Mesodermal cell (in vitro differentiated cells): Measurements from ENCODE around the gene LLCFC1.

Experiments
- H3K27ac ChIP-seq: 2 replicates; pipeline ENCODE4 v1.7.0; 2013; ENCODE audit warnings: mild to moderate bottlenecking, low read depth, low read length, moderate library complexity; ENCODE audit not compliant: severe bottlenecking
- H3K36me3 ChIP-seq: 2 replicates; pipeline ENCODE4 v1.7.1; 2013; ENCODE audit warnings: mild to moderate bottlenecking, low read length, moderate library complexity; ENCODE audit not compliant: control insufficient read depth, insufficient read depth
- H3K4me1 ChIP-seq: one replicate; pipeline ENCODE4 v1.7.1; 2013; ENCODE audit warnings: mild to moderate bottlenecking, low read length; ENCODE audit not compliant: insufficient read depth, control insufficient read depth, poor library complexity, severe bottlenecking
- H3K4me3 ChIP-seq: 2 replicates; pipeline ENCODE4 v1.7.0; 2013; ENCODE audit warnings: low read length, control low read depth, mild to moderate bottlenecking; ENCODE audit not compliant: insufficient read depth, poor library complexity, severe bottlenecking; ENCODE audit errors: extremely low read depth
- H3K9me3 ChIP-seq: 2 replicates; pipeline ENCODE4 v1.7.1; 2013; ENCODE audit warnings: mild to moderate bottlenecking, low read length, moderate library complexity; ENCODE audit not compliant: control insufficient read depth
- WGBS, 2 experiments: methylation state at CpG; one replicate each; pipeline ENCODE4 v1.1.5; 2013; ENCODE audit warnings: missing lambda C conversion rate in 2 of 2; ENCODE audit not compliant: insufficient coverage in 2 of 2; 5-methylcytosine and 5-hydroxymethylcytosine counted together

LLCFC1 gene

GRCh38 chr7:142942746-142943145, 3.5 kb downstream of the LLCFC1 start:
- WGBS, 2 experiments: 95 to 100% methylated on average over 5 to 6 of the region's 6 CpGs
- Histone ChIP-seq H3K9me3 (no peaks in the 10 kb centered on the region), H3K4me3 (no peak overlapping the region), H3K27ac (no peak overlapping the region), H3K4me1 (no peaks in the 10 kb centered on the region), H3K36me3 (no peaks in the 10 kb centered on the region)

DNA sequence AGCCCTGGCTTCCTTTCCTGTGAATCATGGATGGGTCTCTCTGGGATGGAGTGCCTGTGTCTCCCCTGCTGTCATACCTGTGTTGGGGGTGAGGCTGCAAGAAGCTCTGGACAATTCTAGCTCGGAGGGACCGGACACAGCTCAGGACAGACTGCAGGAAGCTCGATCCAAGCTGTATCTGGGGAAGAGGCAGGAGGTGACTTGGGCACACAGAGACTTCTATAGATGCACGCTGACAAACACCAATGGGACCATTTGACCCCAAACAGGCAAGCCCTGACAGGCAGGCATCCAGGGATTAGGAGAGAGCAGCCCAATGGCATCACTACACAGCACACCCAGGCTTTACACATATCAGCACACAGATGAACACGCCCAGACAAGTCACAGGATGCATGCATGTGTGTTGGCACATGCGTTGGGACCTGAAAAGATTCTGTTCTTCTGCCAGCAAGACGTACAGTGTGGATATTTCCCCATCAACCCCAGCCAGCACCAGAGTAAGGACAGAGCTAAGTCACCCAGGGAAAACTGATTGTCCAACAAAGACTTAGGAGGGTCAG, 4.5 kb downstream of the LLCFC1 start:
- 83 to 91% methylated on average over 4 to 7 of the region's 7 CpGs for WGBS, 2 experiments
- no peak overlapping the region for H3K4me3 ChIP-seq

DNA sequence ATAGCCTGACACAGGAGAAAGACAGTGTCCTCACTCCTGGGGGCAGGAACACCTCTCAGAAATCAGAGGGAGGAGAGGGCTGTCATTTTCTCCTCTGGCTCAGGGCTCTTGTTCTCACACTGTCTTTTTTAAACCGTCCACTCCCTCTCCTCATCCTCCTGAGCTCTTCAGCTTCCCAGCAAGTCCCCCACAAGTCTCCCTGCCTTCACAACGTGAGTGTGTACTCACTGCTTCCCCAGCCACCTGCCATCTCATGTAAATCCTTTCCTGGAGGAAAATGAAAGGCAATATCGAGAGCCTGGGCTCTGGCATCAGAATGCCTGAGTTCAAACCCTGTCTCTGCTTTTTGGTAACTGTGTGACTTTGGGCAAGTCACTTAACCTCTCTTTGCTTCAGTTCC, 5.7 kb downstream of the LLCFC1 start:
- 71 to 85% methylated on average over 2 to 3 of the region's 3 CpGs for WGBS, 2 experiments
- Histone ChIP-seq H3K9me3 (no peaks in the 10 kb centered on the region), H3K4me3 (no peak overlapping the region), H3K27ac (no peak overlapping the region), H3K36me3 (no peaks in the 10 kb centered on the region), H3K4me1 (no peaks in the 10 kb centered on the region)

More for the DNA sequence above, 4.5 kb downstream of the LLCFC1 start:
- no peaks in the 10 kb centered on the region for H3K36me3 ChIP-seq
- no peaks in the 10 kb centered on the region for H3K4me1 ChIP-seq
- no peaks in the 10 kb centered on the region for H3K9me3 ChIP-seq
- no peak overlapping the region for H3K27ac ChIP-seq

- H3K4me3 ChIP-seq: no peak overlapping the region
- WGBS, 2 experiments: 93 to 94% methylated on average over 2 to 3 of the region's 4 CpGs
- no peaks in the 10 kb centered on the region for H3K9me3 ChIP-seq
- H3K36me3 ChIP-seq: no peaks in the 10 kb centered on the region
- H3K4me1 ChIP-seq: no peaks in the 10 kb centered on the region
- no peak overlapping the region for H3K27ac ChIP-seq
Measured at GRCh38 chr7:142948603-142949002, 9.3 kb downstream of the LLCFC1 start.

- Histone ChIP-seq H3K4me1 (no peaks in the 10 kb centered on the region), H3K9me3 (peaks cover 10% of the 10 kb centered on the region), H3K36me3 (no peaks in the 10 kb centered on the region), H3K27ac (no peak overlapping the region), H3K4me3 (no peak overlapping the region)
Measured at GRCh38 chr7:142950235-142950634, 11.0 kb downstream of the LLCFC1 start.

DNA sequence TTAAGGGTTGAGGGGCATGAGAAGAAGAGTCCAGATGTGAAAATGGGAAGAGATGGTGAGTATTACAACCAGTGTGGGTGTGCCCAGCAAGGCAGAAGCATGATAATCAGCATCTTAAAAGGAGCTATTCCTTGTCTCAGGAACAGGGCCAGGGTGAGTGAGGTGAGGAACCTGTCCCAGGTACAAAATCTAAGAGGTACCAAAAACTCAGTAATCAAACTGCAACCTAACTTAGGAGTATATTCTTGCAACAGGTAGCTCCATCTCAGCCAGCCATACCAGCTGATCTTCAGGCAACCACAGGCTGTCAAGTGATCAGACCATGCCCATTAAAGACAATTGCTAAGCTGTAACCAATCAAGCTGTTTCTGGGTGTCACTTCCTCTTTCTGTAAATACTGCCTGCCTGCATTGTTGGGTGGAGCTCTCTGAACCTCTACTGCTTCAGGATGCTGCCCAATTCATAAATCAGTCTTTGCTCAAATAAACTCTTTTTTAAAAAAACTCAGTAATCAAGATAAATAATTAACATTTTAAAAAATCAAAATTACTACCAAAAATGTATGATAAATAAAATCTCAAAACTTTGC, 15.5 kb downstream of the LLCFC1 start:
- no peak overlapping the region for H3K27ac ChIP-seq
- H3K4me1 ChIP-seq: peaks cover 15% of the 10 kb centered on the region
- peaks cover 10% of the 10 kb centered on the region for H3K9me3 ChIP-seq
- H3K36me3 ChIP-seq: no peaks in the 10 kb centered on the region
- no peak overlapping the region for H3K4me3 ChIP-seq

- H3K9me3 ChIP-seq: peaks cover 10% of the 10 kb centered on the region
Measured at GRCh38 chr7:142956951-142957623, 17.8 kb downstream of the LLCFC1 start.

DNA sequence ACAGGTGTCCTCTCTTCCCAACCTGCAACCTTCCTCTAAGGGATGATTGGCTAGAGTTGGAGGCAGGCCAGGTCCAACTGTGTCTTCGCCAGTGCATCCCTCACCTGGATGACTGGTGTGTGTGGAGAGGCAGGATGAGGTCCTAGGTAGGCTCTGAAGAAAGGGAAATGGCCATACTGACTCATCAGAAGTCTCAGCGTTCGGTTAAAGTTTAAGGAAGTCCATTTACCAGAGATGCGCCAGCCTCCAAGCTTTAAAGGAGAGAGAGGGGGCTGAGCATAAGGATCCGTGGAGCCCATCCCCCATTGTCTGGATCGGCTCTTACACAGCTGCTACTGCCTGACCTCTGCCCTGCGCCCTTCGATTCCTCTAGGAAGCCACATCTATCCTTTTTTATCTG, 18.4 kb downstream of the LLCFC1 start:
- H3K4me1 ChIP-seq: peaks cover 15% of the 10 kb centered on the region
- H3K27ac ChIP-seq: peak overlapping the region; percentile 72
- H3K36me3 ChIP-seq: no peaks in the 10 kb centered on the region
- 90 to 91% methylated on average over 2 to 8 of the region's 8 CpGs for WGBS, 2 experiments
- H3K4me3 ChIP-seq: no peak overlapping the region
- peaks cover 10% of the 10 kb centered on the region for H3K9me3 ChIP-seq

More at GRCh38 chr7:142956951-142957623, 17.8 kb downstream of the LLCFC1 start:
- peaks cover 15% of the 10 kb centered on the region for H3K4me1 ChIP-seq
- H3K27ac ChIP-seq: peak overlapping the region; percentile 72
- WGBS, 2 experiments: 14 to 67% methylated on average over 1 to 3 of the region's 3 CpGs
- H3K4me3 ChIP-seq: no peak overlapping the region
- H3K36me3 ChIP-seq: no peaks in the 10 kb centered on the region

DNA sequence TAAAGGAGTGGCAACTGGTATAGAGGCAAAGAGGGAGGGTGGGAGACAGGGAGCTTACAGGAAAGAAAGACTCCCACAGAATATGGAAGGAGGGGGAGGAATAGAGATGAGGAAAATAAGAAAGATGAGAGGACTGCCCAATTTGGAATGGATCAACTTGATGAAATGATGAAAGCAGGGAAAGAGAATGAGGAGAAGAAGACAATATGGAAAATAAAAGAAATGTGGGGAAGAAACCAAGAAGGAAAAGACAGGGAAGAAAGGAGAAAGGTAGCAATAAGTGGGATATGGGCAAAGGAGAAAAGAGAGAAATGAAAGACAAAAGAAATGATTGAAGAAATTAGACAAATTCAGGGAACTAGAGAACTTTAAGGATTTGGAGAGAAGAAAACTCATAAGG, 19.9 kb downstream of the LLCFC1 start:
- Histone ChIP-seq H3K9me3 (peaks cover 7% of the 10 kb centered on the region), H3K36me3 (no peaks in the 10 kb centered on the region), H3K4me3 (no peak overlapping the region), H3K27ac (no peak overlapping the region), H3K4me1 (peaks cover 15% of the 10 kb centered on the region)

GRCh38 chr7:142960955-142961512, 21.8 kb downstream of the LLCFC1 start:
- Histone ChIP-seq H3K9me3 (no peaks in the 10 kb centered on the region), H3K4me3 (no peak overlapping the region), H3K27ac (no peak overlapping the region), H3K36me3 (no peaks in the 10 kb centered on the region), H3K4me1 (peaks cover 15% of the 10 kb centered on the region)
- 93 to 95% methylated on average over 3 of the region's 5 CpGs for WGBS, 2 experiments

- 83% methylated on average over 1 of the region's 4 CpGs; no CpG with 5 or more reads in 1 of the 2 experiments for WGBS, 2 experiments
- H3K4me3 ChIP-seq: no peak overlapping the region
Measured at GRCh38 chr7:142961595-142961972, 22.3 kb downstream of the LLCFC1 start.

More at GRCh38 chr7:142961595-142961972, 22.3 kb downstream of the LLCFC1 start:
- H3K27ac ChIP-seq: no peak overlapping the region
- peaks cover 15% of the 10 kb centered on the region for H3K4me1 ChIP-seq
- no peaks in the 10 kb centered on the region for H3K36me3 ChIP-seq
- no peaks in the 10 kb centered on the region for H3K9me3 ChIP-seq
